ENCODE data around the gene PTGES. TPM values are rescaled to one million over a fixed set of nuclear protein-coding genes. Genes with fewer than 3 reads are reported as not detected.
"Not testable (repeated sequence)": the region's sequence is repeated elsewhere in the genome, so short reads cannot be mapped to it uniquely, and the experiment has no call there.

PTGES gene
- total RNA-seq, 6 donors from 2014 or later = 0.76 to 4.2 (median 2.5) TPM

DNA sequence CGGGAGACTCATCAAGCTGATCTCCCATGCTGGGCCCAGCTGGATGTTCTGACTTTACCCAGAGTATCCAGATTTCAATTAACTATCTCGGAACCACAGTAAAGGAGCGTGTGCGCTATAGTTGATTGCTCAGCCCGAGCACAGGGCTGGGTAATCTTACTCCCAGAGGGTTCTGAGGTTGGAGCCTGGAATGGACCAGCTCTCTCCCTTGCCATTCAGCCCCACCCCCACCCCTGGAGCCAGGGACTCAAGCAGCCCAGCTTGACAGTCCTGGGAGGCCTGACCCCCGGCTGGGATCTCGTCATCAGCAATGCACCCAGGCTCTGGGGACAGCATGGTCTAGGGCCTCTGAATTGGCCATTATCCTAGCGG is 23.7 kb upstream of the PTGES start:
- TF ChIP-seq EP300 (IDR thresholded peaks at IDR 0.05) (no peak), POLR2AphosphoS5 (IDR thresholded peaks at IDR 0.05) (no peak), CTCF (IDR thresholded peaks at IDR 0.05) (no peak), POLR2A (IDR thresholded peaks at IDR 0.05) (no peak)
- ATAC-seq (ENCODE audit: low FRiP score in 2 of 2) (peak in 1 of 2 donors; percentile 40), DNase-seq (no peak)
- no peaks in the 10 kb centered on the region for H3K27me3 ChIP-seq
- H3K4me3 ChIP-seq = no peak overlapping the region
- peak overlapping the region; percentile 8 to 71 (median 38) for H3K27ac ChIP-seq
- H3K36me3 ChIP-seq = no peaks in the 10 kb centered on the region
- 67 to 91% methylated on average over 5 to 6 of the region's 8 CpGs for WGBS, 2 donors
- H3K4me1 ChIP-seq = peaks cover 12 to 18% (median 16%) of the 10 kb centered on the region in 4 donors
- no peaks in the 10 kb centered on the region for H3K9me3 ChIP-seq

DNA sequence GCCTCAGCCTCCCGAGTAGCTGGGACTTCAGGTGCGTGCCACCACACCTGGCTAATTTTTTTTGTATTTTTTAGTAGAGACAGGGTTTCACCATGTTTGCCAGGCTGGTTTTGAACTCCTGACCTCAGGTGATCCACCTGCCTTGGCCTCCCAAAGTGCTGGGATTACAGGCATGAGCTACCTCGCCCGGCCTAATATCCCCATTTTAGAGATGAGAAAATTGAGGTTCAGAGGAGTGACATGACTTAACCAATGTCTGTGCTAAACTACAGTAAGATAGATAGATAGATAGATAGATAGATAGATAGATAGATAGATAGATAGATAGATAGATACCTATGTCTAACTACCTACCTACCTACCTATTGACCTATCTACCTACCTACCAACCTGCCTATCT is 23.3 kb upstream of the PTGES start:
- not testable (repeated sequence) for H3K36me3 ChIP-seq; DNase-seq; ATAC-seq (ENCODE audit: low FRiP score in 2 of 2); H3K27me3 ChIP-seq; H3K9me3 ChIP-seq; H3K4me3 ChIP-seq
- peak overlapping the region in 1 of 4 donors; percentile 8 for H3K27ac ChIP-seq
- H3K4me1 ChIP-seq = peaks cover 12 to 18% (median 16%) of the 10 kb centered on the region in 4 donors
- 95% methylated on average over 4 of the region's 4 CpGs for WGBS, 2 donors

- H3K27ac ChIP-seq = no peak overlapping the region
- no peaks in the 10 kb centered on the region for H3K27me3 ChIP-seq
- TF ChIP-seq POLR2A (IDR thresholded peaks at IDR 0.05) = no peak
- DNase-seq = no peak
- no peak overlapping the region for H3K4me3 ChIP-seq
- no peak for ATAC-seq (ENCODE audit: low FRiP score in 2 of 2)
- H3K36me3 ChIP-seq = no peaks in the 10 kb centered on the region
- 53 to 56% methylated on average over 2 of the region's 2 CpGs for WGBS, 2 donors
- peaks cover 12 to 18% (median 16%) of the 10 kb centered on the region in 4 donors for H3K4me1 ChIP-seq
- H3K9me3 ChIP-seq = no peaks in the 10 kb centered on the region
Observed at GRCh38 chr9:129775448-129775798, 22.6 kb upstream of the PTGES start.

DNA sequence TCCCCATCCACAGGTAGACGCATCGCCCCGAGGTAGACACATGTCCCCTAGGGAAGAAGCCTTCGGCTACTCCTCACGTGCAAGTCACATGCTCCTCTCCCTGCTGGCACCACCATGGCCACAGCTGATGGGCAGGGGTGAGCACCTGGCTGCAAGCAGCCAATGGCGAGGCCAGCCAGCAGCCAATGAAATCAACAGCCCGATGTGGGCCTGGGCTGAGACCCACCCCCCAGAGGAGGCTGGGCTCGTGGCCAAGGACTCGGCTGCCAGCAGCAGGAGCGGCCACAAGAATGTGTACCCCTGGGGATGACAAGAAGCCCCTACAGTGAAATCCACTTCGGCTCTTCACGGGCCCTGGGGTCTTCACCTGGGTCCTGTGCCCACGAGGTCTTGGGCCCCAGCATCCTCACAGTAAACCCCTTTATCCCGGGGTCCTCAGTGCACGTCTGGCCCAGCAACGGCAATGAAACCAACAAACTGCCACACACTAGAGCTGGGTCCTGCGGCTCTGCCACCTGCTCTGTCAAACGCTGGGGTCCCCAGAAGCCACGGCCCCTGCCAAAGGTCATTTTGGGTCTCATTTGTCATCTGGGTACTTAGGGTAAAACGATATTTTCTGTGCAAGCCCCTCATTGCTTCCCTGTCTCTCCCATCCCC is 22.1 kb upstream of the PTGES start:
- Histone ChIP-seq H3K27ac (no peak overlapping the region), H3K4me3 (no peak overlapping the region), H3K36me3 (no peaks in the 10 kb centered on the region), H3K4me1 (peaks cover 12 to 18% (median 16%) of the 10 kb centered on the region in 4 donors), H3K9me3 (no peaks in the 10 kb centered on the region), H3K27me3 (no peaks in the 10 kb centered on the region)
- 72 to 73% methylated on average over 13 to 16 of the region's 20 CpGs for WGBS, 2 donors
- ATAC-seq (ENCODE audit: low FRiP score in 2 of 2) = no peak
- TF ChIP-seq POLR2A (IDR thresholded peaks at IDR 0.05) (no peak), EP300 (IDR thresholded peaks at IDR 0.05) (no peak), POLR2AphosphoS5 (IDR thresholded peaks at IDR 0.05) (no peak), CTCF (IDR thresholded peaks at IDR 0.05) (no peak)
- peak in 1 of 2 donors; percentile 42 for DNase-seq

DNA sequence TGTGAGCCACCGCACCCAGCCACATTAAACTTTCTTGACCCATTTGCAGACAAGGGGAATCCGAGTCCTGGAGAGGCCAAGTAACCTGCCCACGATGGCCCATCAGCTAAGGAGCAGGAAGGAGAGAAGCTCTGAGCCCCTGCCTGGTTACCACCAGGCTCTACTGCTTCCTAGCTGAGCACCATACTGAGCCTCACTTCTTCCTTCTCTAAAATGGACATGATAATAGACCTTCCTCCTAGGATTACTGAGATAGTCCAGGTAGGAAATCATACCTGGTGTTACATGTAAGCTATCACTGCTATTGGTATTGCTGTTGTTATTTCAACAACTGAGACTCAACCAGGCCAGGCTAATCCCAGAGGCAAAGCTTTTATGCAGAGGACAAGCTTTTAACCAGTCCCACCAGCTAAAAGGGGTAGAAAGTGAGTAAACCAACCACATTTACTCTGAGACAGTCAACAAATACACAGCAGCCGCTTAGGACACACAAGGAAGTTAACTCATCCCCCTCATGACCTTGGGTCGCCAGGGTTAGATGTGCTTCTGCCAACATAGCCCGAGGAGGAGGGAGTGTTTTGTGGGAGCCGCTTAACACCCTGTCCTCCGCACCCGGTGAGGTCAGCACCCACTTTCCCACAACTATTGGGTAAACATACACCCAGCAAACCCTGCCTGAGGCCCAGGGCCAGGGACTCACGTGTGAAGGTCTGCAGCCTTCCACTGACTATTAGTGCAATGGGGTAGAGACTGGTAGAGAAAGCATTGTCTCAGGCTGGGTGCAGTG is 20.6 kb upstream of the PTGES start:
- Histone ChIP-seq H3K27ac (peak overlapping the region in 1 of 4 donors; percentile 55), H3K4me3 (no peak overlapping the region), H3K9me3 (no peaks in the 10 kb centered on the region), H3K27me3 (no peaks in the 10 kb centered on the region), H3K36me3 (no peaks in the 10 kb centered on the region), H3K4me1 (peaks cover 12 to 18% (median 16%) of the 10 kb centered on the region in 4 donors)
- 47 to 59% methylated on average over 10 of the region's 10 CpGs for WGBS, 2 donors
- DNase-seq = peak in 1 of 2 donors; percentile 88
- ATAC-seq (ENCODE audit: low FRiP score in 2 of 2) = peak; percentile 41 to 55
- TF ChIP-seq POLR2A (IDR thresholded peaks at IDR 0.05) (no peak), EP300 (IDR thresholded peaks at IDR 0.05) (peak in 1 of 4 donors; percentile 69), POLR2AphosphoS5 (IDR thresholded peaks at IDR 0.05) (peak; percentile 48 to 68), CTCF (IDR thresholded peaks at IDR 0.05) (no peak)
